K562 (cell line): Measurements from ENCODE around the gene CDT1. TPM values are rescaled to one million over a fixed set of nuclear protein-coding genes. Genes with fewer than 3 reads are reported as not detected.

Experiments
- CAMTA2 ChIP-seq: fragments of 250-450 bp; sonication (Bioruptor Pico); conservative IDR thresholded peaks from 2 replicates; pipeline ENCODE4 v1.5.1; 2022
- CBX2 ChIP-seq: fragments of 200-600 bp; sonication (generic); IDR thresholded peaks from one replicate; pipeline ENCODE4 v1.6.1; 2012; ENCODE audit warnings: mild to moderate bottlenecking, low read length, inconsistent platforms; ENCODE audit not compliant: insufficient read depth, poor library complexity, severe bottlenecking
- CXXC5 ChIP-seq: fragments of 250-450 bp; sonication (Bioruptor Pico); IDR thresholded peaks from 2 replicates; pipeline ENCODE4 v1.8.0; 2022; ENCODE audit warnings: inconsistent platforms, mild to moderate bottlenecking, moderate library complexity
- E2F3 ChIP-seq: fragments of 250-450 bp; sonication (Bioruptor Pico); IDR thresholded peaks from 2 replicates; pipeline ENCODE4 v1.4.0; 2020; ENCODE audit warnings: mild to moderate bottlenecking
- ETV5 ChIP-seq: sonication (generic); formaldehyde crosslinking; IDR thresholded peaks from 2 replicates; pipeline ENCODE4 v1.4.0; 2020; ENCODE audit warnings: low read depth, mild to moderate bottlenecking, missing genetic modification reagents
- FOSL1 ChIP-seq: fragments of 200-800 bp; sonication (Bioruptor generic); conservative IDR thresholded peaks from 2 replicates; pipeline ENCODE4 v1.6.1; 2016; ENCODE audit warnings: missing genetic modification characterization, missing compliant biosample characterization
- MCM7 ChIP-seq, 2 experiments: fragments of 450-650 bp; IDR thresholded peaks; 2 replicates each; pipeline ENCODE4 v1.6.1; 2016 to 2018
- MYC ChIP-seq, 2 experiments: fragments of 250-450 bp in 1 of 2; sonication (Bioruptor Pico) in 1 of 2; IDR thresholded peaks; 2 replicates each; pipeline versions ENCODE4 v1.5.1 to v1.6.1; 2012 to 2021; ENCODE audit warnings: low read depth in 2 of 2, borderline replicate concordance in 1 of 2, improper control_type of control experiment in 1 of 2, low read length in 1 of 2, mild to moderate bottlenecking in 1 of 2, moderate library complexity in 1 of 2
- NFE2 ChIP-seq: IDR thresholded peaks from 2 replicates; pipeline ENCODE4 v1.6.1; 2014; ENCODE audit warnings: antibody characterized with exemption, low read depth
- SIN3A ChIP-seq, 2 experiments: fragments of 150-350 bp in 1 of 2; IDR thresholded peaks; 2 replicates each; pipeline ENCODE4 v1.6.1; 2011 to 2016; ENCODE audit warnings: borderline replicate concordance in 2 of 2, low read depth in 2 of 2, low read length in 2 of 2, mild to moderate bottlenecking in 2 of 2, moderate library complexity in 2 of 2; ENCODE audit not compliant: control insufficient read depth in 1 of 2
- SMARCC2 ChIP-seq: fragments of 450-650 bp; IDR thresholded peaks from 2 replicates; pipeline ENCODE4 v1.6.1; 2017; ENCODE audit warnings: antibody characterized with exemption, moderate library complexity, mild to moderate bottlenecking, low read depth
- TCFL5 ChIP-seq: fragments of 250-450 bp; sonication (Bioruptor Pico); conservative IDR thresholded peaks from 2 replicates; pipeline ENCODE4 v1.6.1; 2021; ENCODE audit warnings: mild to moderate bottlenecking, moderate library complexity, matching md5 sums
- ZBTB1 ChIP-seq: sonication (generic); formaldehyde crosslinking; IDR thresholded peaks from 2 replicates; pipeline ENCODE4 v1.8.1; 2023; ENCODE audit warnings: missing genetic modification reagents, low read depth, mild to moderate bottlenecking, borderline replicate concordance
- ZBTB17 ChIP-seq: fragments of 450-650 bp; formaldehyde crosslinking; IDR thresholded peaks from 2 replicates; pipeline ENCODE4 v1.4.0; 2020; ENCODE audit warnings: mild to moderate bottlenecking
- ZNF239 ChIP-seq: fragments of 250-450 bp; sonication (Bioruptor Pico); IDR thresholded peaks from 2 replicates; pipeline ENCODE4 v1.4.0; 2020; ENCODE audit warnings: mild to moderate bottlenecking
- ZNF696 ChIP-seq: fragments of 250-450 bp; sonication (Bioruptor Pico); conservative IDR thresholded peaks from 2 replicates; pipeline ENCODE4 v1.4.0; 2020; ENCODE audit warnings: mild to moderate bottlenecking, moderate library complexity
- polyA plus RNA-seq, 8 experiments: library from polyadenylated mRNA; depleted of rRNA in 4 of 8; stranded (reverse) in 5 of 8; unstranded in 3 of 8; fragments of >200 nt; fragmentation: Nextera tagmentation in 2 of 8; fragmentation: Illumina TruSeq in 1 of 8; extraction: Ambion mirVana in 2 of 8; extraction: Trizol in 1 of 8; gene quantifications; 2 replicates each; pipeline versions ENCODE4 v1.2.1 to v1.2.3, GENCODE V29; 2011 to 2014; ENCODE audit warnings: inconsistent platforms in 1 of 8, missing spikeins in 1 of 8
- total RNA-seq, 7 experiments: library from RNA; depleted of rRNA in 6 of 7; stranded (reverse); fragments of >200 nt in 6 of 7; fragmentation: Illumina TruSeq in 2 of 7; extraction: Trizol in 2 of 7; gene quantifications; 2 replicates each; pipeline versions ENCODE4 v1.2.1 to v1.2.3, GENCODE V29; 2011 to 2021; ENCODE audit warnings: low replicate concordance in 1 of 7
- TF ChIP-seq, protein P1 (sequence below): fragments of 250-450 bp; sonication (Bioruptor Pico); IDR thresholded peaks from 2 replicates; pipeline ENCODE4 v1.4.0; 2020
- TF ChIP-seq, protein P2 (sequence below): sonication (generic); formaldehyde crosslinking; IDR thresholded peaks from 2 replicates; pipeline ENCODE4 v1.8.1; 2022; ENCODE audit warnings: missing genetic modification reagents
- TF ChIP-seq, protein P3 (sequence below): fragments of 450-650 bp; IDR thresholded peaks from 2 replicates; pipeline ENCODE4 v1.6.1; 2017; ENCODE audit warnings: antibody characterized with exemption
- TF ChIP-seq, protein P4 (sequence below): fragments of 250-450 bp; sonication (Bioruptor Pico); IDR thresholded peaks from 2 replicates; pipeline ENCODE4 v1.9.0; 2021; ENCODE audit warnings: mild to moderate bottlenecking

Gene CDT1
- total and polyA plus RNA-seq, 9 of the 15 experiments (the other 6 are each of a cell fraction or from before 2014, with no cell fraction given) = 0.92 to 178 (median 14.2) TPM

- TF ChIP-seq, protein P1, sequence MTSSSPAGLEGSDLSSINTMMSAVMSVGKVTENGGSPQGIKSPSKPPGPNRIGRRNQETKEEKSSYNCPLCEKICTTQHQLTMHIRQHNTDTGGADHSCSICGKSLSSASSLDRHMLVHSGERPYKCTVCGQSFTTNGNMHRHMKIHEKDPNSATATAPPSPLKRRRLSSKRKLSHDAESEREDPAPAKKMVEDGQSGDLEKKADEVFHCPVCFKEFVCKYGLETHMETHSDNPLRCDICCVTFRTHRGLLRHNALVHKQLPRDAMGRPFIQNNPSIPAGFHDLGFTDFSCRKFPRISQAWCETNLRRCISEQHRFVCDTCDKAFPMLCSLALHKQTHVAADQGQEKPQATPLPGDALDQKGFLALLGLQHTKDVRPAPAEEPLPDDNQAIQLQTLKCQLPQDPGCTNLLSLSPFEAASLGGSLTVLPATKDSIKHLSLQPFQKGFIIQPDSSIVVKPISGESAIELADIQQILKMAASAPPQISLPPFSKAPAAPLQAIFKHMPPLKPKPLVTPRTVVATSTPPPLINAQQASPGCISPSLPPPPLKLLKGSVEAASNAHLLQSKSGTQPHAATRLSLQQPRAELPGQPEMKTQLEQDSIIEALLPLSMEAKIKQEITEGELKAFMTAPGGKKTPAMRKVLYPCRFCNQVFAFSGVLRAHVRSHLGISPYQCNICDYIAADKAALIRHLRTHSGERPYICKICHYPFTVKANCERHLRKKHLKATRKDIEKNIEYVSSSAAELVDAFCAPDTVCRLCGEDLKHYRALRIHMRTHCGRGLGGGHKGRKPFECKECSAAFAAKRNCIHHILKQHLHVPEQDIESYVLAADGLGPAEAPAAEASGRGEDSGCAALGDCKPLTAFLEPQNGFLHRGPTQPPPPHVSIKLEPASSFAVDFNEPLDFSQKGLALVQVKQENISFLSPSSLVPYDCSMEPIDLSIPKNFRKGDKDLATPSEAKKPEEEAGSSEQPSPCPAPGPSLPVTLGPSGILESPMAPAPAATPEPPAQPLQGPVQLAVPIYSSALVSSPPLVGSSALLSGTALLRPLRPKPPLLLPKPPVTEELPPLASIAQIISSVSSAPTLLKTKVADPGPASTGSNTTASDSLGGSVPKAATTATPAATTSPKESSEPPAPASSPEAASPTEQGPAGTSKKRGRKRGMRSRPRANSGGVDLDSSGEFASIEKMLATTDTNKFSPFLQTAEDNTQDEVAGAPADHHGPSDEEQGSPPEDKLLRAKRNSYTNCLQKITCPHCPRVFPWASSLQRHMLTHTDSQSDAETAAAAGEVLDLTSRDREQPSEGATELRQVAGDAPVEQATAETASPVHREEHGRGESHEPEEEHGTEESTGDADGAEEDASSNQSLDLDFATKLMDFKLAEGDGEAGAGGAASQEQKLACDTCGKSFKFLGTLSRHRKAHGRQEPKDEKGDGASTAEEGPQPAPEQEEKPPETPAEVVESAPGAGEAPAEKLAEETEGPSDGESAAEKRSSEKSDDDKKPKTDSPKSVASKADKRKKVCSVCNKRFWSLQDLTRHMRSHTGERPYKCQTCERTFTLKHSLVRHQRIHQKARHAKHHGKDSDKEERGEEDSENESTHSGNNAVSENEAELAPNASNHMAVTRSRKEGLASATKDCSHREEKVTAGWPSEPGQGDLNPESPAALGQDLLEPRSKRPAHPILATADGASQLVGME = 0 out of 2 replicates have a peak, but pooled peaks have one; percentile 8
- TF ChIP-seq TCFL5 (no peak), NFE2 (no peak), ZNF696 (CRISPR knock-in tag) (no peak), SIN3A (IDR thresholded peaks at IDR 0.05; ENCODE audit: borderline replicate concordance in 2 of 2, control insufficient read depth in 1 of 2, low read depth in 2 of 2, low read length in 2 of 2) (peak in 1 of 2 experiments; percentile 75; a peak in 1 of 4 replicates), CBX2 (no peak), FOSL1 (tag) (peak; percentile 9; the same call in 1 of the 2 replicates), SMARCC2 (no peak), E2F3 (CRISPR knock-in tag) (0 out of 2 replicates have a peak, but pooled peaks have one; percentile 21), CXXC5 (CRISPR knock-in tag) (peak; percentile 71; the same call in 1 of the 2 replicates), MCM7 (IDR thresholded peaks at IDR 0.05) (no peak), ETV5 (CRISPR knock-in tag) (no peak), ZNF239 (CRISPR knock-in tag) (no peak), CAMTA2 (CRISPR knock-in tag) (no peak), ZBTB1 (CRISPR knock-in tag) (no peak), MYC (IDR thresholded peaks at IDR 0.05; ENCODE audit: low read depth, low read length) (peak; percentile 69), MYC (CRISPR knock-in tag; IDR thresholded peaks at IDR 0.05; ENCODE audit: borderline replicate concordance, low read depth) (no peak), ZBTB17 (0 out of 2 replicates have a peak, but pooled peaks have one; percentile 16)
- TF ChIP-seq, protein P2, sequence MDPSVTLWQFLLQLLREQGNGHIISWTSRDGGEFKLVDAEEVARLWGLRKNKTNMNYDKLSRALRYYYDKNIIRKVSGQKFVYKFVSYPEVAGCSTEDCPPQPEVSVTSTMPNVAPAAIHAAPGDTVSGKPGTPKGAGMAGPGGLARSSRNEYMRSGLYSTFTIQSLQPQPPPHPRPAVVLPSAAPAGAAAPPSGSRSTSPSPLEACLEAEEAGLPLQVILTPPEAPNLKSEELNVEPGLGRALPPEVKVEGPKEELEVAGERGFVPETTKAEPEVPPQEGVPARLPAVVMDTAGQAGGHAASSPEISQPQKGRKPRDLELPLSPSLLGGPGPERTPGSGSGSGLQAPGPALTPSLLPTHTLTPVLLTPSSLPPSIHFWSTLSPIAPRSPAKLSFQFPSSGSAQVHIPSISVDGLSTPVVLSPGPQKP (CRISPR knock-in tag) = 0 out of 2 replicates have a peak, but pooled peaks have one; percentile 46
- TF ChIP-seq, protein P3, sequence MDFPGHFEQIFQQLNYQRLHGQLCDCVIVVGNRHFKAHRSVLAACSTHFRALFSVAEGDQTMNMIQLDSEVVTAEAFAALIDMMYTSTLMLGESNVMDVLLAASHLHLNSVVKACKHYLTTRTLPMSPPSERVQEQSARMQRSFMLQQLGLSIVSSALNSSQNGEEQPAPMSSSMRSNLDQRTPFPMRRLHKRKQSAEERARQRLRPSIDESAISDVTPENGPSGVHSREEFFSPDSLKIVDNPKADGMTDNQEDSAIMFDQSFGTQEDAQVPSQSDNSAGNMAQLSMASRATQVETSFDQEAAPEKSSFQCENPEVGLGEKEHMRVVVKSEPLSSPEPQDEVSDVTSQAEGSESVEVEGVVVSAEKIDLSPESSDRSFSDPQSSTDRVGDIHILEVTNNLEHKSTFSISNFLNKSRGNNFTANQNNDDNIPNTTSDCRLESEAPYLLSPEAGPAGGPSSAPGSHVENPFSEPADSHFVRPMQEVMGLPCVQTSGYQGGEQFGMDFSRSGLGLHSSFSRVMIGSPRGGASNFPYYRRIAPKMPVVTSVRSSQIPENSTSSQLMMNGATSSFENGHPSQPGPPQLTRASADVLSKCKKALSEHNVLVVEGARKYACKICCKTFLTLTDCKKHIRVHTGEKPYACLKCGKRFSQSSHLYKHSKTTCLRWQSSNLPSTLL = no peak
- TF ChIP-seq, protein P4, sequence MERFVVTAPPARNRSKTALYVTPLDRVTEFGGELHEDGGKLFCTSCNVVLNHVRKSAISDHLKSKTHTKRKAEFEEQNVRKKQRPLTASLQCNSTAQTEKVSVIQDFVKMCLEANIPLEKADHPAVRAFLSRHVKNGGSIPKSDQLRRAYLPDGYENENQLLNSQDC (CRISPR knock-in tag) = no peak
Measured at GRCh38 chr16:88784856-88785105, 18.8 kb upstream of the CDT1 start (continued).
